ENCODE results near the gene TSHZ2.

TSHZ2 gene

GRCh38 chr20:53260591-53260990, 288.4 kb downstream of the TSHZ2 start:
- DNase-seq: no peak

- DNase-seq: no peak
Observed at GRCh38 chr20:53262365-53262764, 290.2 kb downstream of the TSHZ2 start.

- DNase-seq: no peak
Observed at GRCh38 chr20:53263554-53264438, 291.6 kb downstream of the TSHZ2 start.

- no peak for DNase-seq
Observed at GRCh38 chr20:53264604-53265003, 292.4 kb downstream of the TSHZ2 start.

GRCh38 chr20:53265304-53265875, 293.2 kb downstream of the TSHZ2 start:
- no peak for DNase-seq

- DNase-seq: no peak
Observed at GRCh38 chr20:53269380-53269779, 297.2 kb downstream of the TSHZ2 start.

GRCh38 chr20:53270792-53271375, 298.7 kb downstream of the TSHZ2 start:
- DNase-seq: no peak

- no peak for DNase-seq
Observed at GRCh38 chr20:53274365-53274764, 302.2 kb downstream of the TSHZ2 start.

GRCh38 chr20:53274807-53275206, 302.6 kb downstream of the TSHZ2 start:
- no peak for DNase-seq

- no peak for DNase-seq
Observed at GRCh38 chr20:53276143-53276542, 304.0 kb downstream of the TSHZ2 start.

- DNase-seq: no peak
Observed at GRCh38 chr20:53278555-53278954, 306.4 kb downstream of the TSHZ2 start.

GRCh38 chr20:53279735-53280134, 307.6 kb downstream of the TSHZ2 start:
- DNase-seq: no peak

GRCh38 chr20:53281557-53282117, 309.5 kb downstream of the TSHZ2 start:
- DNase-seq: no peak

- DNase-seq: no peak
Observed at GRCh38 chr20:53282217-53282955, 310.2 kb downstream of the TSHZ2 start.

- DNase-seq: no peak
Observed at GRCh38 chr20:53283011-53283410, 310.9 kb downstream of the TSHZ2 start.

GRCh38 chr20:53283597-53283996, 311.4 kb downstream of the TSHZ2 start:
- no peak for DNase-seq

- no peak for DNase-seq
Observed at GRCh38 chr20:53284256-53284655, 312.1 kb downstream of the TSHZ2 start.

GRCh38 chr20:53284696-53285095, 312.5 kb downstream of the TSHZ2 start:
- DNase-seq: no peak

GRCh38 chr20:53287357-53288042, 315.3 kb downstream of the TSHZ2 start:
- DNase-seq: no peak

- DNase-seq: no peak
Observed at GRCh38 chr20:53291548-53291947, 319.4 kb downstream of the TSHZ2 start.

GRCh38 chr20:53292347-53292746, 320.2 kb downstream of the TSHZ2 start:
- DNase-seq: no peak

GRCh38 chr20:53294804-53295203, 322.6 kb downstream of the TSHZ2 start:
- DNase-seq: no peak
